Neural progenitor cell (in vitro differentiated cells): ENCODE data around the gene NT5C1A.

Source experiments
- CTCF ChIP-seq: fragments of 200-600 bp; sonication (generic); IDR thresholded peaks from 2 replicates; pipeline ENCODE4 v1.5.1; 2017; ENCODE audit warnings: antibody characterized with exemption, mild to moderate bottlenecking
- EZH2 ChIP-seq: fragments of 200-600 bp; sonication (generic); IDR thresholded peaks from 2 replicates; pipeline ENCODE4 v1.6.1; 2017; ENCODE audit warnings: antibody characterized with exemption, mild to moderate bottlenecking, moderate library complexity
- EZH2phosphoT487 ChIP-seq: fragments of 200-600 bp; sonication (generic); IDR thresholded peaks from 2 replicates; pipeline ENCODE4 v1.6.1; 2017; ENCODE audit warnings: antibody characterized with exemption

DNA sequence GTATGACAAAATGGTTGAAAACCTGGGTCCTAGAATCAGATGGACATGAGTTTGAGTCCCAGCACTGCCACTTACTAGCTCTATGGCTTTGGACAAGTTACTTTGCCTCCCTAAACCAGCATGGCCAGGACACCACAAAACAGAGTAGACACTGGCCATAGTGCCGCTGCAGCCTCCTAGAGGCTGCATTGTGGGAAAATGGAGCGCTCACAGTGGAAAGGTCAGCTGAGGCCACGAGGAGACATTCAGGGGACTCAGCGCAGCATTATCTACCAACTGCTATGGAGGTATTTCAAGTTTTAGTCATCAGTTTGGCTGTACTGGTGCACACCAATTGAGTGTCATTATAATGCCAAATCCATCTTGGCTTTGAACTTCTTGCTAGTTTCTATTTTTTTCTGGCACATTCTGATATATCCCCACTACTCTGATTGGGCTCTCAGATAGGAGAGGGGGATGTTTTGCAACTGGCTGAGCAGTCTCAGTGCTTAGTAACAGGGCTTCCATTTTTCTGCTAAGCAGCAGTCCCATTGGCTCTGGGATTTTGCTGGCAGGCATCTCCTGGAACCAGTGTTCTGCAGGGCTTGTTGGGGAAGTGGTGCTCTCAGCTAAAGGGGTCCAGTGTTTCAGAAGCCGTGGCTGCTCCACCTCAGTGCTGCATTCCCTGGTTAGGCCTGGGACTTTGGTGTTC lies 16.2 kb downstream of the NT5C1A start:
- TF ChIP-seq EZH2phosphoT487 (no peak), EZH2 (no peak), CTCF (no peak)
